ENCODE results near the gene C1QTNF12.
A peak's percentile ranks its signal among the peaks of the same experiment; 100 is the strongest.

The C1QTNF12 gene

GRCh38 chr1:1213345-1214265 lies 32.9 kb downstream of the C1QTNF12 start, which contains the start of gene TNFRSF4:
Gene TNFRSF4 (minus strand): TSS chr1:1214153. CDS start chr1:1214127, 26 bp downstream.
- no peak for DNase-seq (ENCODE audit: low read depth)

DNA sequence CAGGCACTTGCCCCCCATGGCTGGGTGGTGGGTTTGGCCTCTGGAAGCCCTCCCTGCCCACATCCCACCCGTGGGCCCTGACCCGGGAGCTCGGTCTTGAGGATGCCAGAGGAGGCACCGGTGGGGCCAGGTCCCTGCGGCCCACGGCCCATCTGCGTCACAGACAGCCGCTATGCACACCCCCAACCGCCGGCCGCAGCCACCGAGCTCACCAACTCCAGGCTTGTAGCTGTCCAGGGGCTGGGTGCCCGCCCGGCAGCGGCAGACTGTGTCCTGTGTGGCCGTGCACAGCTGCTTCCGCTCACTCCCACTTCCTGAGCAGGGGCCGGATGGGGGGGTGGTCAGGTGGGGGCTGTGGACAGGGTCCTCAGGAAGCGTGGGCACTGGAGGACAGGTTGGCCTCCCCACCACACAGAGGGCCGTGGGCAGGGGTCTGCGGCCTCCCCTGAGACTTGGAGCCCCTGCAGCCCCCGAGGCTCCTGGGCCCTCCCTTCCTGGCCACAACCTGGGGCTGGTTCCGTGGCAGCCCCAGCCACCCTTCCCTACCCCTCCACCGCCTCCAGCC lies 33.7 kb downstream of the C1QTNF12 start:
- no peak for DNase-seq (ENCODE audit: low read depth)

DNA sequence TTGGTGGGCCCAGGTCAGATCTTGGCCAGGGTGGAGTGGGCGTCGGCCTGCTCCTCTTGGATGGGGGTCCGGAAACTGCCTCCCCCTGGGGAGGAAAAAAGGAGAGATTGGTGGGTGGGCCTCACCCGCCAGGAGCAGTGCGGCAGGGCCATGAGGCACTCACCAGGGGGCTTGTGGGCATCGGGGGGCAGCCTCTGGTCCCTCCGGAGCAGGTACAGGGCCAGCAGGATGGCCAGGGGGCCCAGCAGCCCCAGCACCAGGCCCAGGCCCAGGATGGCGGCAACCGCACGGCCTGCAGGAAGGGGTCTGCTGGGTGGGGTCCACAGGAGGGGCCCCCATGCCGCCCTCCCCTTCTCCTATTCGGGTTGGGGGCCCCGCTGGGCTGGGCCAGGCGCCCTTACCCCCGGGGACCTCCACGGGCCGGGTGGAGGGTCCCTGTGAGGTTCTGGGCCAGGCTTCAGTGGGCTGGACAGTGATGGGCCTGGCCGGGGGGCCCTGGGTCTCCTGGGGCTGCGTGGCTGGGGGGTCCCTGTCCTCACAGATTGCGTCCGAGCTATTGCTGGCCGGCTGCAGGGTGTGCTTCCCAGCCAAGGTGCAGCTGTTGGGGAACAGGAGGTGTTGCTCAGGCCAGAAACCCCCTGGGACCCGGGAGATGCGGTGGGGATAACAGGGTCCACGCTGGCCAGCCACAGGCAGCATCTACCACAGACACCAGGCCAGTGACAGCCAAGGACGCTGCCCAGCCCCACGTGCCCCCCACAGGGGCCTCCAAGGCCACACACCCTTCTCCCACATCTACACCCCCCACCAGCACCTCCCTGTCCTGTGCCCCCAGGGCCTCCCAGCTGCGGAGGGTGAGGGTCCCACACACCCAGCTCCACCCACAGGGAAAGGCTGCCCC lies 34.7 kb downstream of the C1QTNF12 start:
- DNase-seq (ENCODE audit: low read depth): no peak

DNA sequence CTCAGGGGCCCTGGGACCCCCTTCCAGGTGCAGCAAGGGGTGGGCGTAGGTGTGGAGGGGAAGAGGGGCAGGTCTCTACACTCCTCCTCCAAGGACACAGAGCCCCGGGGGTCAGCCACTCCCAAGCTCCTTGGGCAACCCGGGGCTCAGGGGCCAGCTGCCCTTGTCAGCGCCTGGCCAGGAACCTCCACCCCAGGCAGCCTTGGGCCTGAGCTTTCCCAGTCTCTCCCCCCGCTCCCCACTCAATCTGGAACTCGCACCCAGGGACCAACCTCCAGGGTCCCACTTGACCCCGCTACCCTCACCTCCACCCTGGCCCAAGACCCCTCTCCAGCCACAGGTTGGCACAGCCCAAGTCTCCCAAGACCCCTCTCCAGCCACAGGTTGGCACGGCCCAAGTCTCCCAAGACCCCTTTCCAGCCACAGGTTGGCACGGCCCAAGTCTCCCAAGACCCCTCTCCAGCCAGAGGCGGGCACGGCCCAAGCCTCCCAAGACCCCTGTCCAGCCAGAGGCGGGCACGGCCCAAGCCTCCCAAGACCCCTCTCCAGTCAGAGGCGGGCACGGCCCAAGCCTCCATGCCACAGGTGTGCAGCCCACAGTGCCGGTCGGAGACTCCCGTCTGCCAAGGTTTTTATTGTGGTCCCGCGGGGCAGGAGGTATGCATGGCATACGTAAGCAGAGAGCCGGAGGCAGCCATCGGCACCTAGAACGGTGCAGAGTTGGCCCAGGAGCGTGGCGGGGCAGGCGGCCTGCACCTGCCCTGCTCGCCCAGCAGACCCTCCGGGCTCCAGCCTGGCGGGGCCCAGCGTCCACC lies 35.6 kb downstream of the C1QTNF12 start:
- DNase-seq (ENCODE audit: low read depth): no peak

DNA sequence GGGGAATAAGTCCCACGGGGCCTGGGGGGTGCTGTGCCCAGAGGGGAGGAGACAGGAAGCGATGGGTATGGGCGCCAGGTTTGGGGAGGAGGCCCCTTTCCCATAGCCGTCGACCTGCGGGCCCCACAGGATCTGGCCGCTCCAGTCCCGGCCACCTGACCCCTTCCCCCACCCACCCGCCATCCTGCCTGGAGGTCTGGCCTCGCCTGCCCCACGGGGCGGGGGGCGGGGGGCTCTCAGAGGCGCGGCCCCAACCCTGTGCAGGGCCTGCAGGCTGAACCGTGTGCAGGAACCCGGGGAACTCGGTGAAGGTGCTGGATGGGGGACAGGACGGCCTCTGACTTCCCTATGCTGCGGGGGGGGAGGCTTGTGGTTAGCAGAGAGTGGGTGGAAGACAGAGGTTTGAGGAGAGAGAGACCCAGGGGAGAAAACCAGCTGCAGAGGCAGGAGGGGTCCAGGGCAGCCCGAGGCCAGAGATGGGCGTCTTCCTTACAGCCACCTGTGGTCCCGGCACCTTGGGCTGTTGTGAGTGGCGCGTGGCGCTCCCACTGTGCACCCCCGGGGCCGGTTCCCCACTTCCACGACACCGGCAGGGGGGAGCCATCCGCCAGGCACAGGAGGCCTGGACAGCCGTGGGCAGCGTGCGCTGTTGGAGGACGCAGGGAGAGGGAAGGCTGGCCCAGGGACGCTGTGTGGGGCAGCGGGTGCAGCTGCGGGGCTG lies 37.6 kb downstream of the C1QTNF12 start:
- DNase-seq (ENCODE audit: low read depth): no peak

DNA sequence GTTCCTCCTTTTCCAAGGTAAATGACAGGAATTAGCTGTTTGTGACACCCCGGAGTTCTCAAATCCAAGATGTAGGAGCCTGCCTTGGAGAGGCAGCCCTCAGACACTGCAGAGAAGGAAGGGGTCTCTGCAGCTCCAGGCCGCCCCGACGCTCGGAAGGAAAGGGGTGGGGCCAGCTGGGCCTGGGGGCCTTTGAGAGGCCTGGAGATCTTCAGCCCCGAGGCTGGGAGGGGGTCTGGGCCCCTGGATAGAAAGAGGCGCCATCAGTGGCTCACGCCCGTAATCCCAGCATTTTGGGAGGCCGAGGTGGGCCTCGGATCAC lies 39.0 kb downstream of the C1QTNF12 start:
- no peak for DNase-seq (ENCODE audit: low read depth)

DNA sequence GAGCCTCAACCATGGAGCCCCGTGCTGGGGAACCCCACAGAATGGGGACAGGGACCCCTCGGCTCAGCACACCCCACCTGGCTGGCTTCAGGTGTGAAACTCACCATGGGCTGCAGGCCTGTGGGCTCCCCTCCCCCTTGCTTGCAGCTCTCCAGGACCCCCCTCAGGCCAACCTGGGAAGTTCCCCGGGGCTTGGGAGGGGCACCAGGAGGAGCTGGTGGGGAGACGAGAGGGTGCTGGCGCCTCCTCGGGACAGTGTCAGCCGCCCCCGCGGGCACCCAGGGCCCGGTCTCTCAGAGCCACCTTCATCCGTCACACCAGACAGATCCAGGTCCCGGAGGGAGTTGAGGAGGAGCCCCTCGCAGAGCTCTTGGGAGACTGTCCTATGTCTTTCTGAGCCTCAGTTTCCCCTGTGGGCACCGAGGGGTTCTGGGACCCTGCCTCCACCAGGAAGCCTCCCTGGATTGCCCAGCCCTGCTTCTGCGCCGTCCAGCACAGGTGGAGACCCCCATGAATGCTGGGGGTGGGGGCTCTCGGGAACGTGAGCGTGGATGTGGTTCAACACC lies 39.5 kb downstream of the C1QTNF12 start:
- no peak for DNase-seq (ENCODE audit: low read depth)

GRCh38 chr1:1206376-1206965 lies 40.1 kb downstream of the C1QTNF12 start, which contains the start of gene TNFRSF18:
Gene TNFRSF18 (minus strand): TSS chr1:1206592. CDS start chr1:1206571, 21 bp downstream.
- DNase-seq (ENCODE audit: low read depth): no peak

DNA sequence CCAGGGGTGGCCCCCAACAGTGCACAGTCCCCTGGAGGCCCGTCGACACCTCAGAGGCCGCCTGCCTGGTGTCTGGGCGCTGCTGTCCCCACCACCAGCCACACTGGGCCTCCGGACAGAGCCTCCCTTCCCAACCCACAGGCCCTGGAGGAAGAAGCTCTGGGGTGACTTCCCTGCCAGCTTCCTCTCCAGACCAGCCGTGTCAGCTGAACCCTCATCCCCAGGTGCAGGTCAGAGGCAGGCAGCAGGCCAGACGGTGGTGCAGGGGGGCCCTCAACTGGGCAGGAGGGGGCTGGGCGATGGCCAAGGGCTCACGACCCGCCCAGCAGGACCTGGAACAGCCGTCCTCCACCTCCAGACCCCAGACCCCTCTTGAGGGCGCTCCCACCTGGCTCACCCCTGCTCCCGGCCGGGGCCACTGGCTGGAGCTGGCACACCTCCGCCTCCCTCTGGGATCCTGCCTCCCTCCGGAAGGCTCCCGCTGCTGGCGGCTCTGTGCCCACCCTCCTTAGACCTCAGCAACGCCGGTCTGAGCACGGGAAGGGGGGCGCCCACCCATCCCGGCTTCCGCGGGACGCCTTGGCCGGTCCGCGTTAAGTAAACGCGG lies 40.6 kb downstream of the C1QTNF12 start:
- no peak for DNase-seq (ENCODE audit: low read depth)

DNA sequence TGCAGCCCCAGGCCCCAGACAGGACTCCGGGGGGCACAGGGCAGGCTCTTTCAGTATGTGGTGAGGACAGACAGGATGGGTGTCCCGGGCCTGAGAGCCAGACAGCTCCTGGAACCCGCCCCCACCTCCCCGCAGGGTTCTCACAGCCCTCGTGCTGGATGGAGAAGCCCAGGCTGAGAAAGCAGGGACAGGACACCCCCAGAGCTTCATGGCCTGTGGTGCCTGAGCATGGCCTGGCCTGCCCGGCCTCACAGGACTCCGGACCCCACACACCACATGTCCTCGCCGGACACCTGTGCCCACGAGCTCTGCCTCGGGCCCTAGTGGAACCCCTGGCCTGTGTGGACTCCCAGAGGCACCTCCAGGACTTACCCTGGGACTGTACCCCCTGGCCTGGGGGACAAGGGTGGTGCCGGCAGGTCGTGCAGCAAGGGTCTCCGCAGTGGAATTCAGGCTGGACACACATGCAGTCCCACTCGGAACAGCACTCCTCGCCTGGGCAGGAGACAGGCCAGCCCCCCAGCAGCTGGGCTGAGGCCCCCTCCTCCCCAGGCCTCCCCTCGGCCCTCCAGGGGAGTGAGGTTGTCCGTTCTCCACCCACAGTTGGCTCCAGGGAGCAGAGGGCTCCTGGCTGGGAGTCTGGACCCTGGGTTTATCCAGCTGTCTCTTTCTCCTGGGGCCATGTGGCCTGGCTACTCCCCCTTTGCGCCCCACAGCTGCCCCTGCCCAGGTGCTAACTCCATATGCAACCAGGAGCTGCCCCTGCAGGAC lies 41.3 kb downstream of the C1QTNF12 start:
- no peak for DNase-seq (ENCODE audit: low read depth)

GRCh38 chr1:1204425-1204920 lies 42.0 kb downstream of the C1QTNF12 start:
- DNase-seq (ENCODE audit: low read depth): no peak

GRCh38 chr1:1203561-1204424 lies 42.7 kb downstream of the C1QTNF12 start:
- DNase-seq (ENCODE audit: low read depth): no peak

DNA sequence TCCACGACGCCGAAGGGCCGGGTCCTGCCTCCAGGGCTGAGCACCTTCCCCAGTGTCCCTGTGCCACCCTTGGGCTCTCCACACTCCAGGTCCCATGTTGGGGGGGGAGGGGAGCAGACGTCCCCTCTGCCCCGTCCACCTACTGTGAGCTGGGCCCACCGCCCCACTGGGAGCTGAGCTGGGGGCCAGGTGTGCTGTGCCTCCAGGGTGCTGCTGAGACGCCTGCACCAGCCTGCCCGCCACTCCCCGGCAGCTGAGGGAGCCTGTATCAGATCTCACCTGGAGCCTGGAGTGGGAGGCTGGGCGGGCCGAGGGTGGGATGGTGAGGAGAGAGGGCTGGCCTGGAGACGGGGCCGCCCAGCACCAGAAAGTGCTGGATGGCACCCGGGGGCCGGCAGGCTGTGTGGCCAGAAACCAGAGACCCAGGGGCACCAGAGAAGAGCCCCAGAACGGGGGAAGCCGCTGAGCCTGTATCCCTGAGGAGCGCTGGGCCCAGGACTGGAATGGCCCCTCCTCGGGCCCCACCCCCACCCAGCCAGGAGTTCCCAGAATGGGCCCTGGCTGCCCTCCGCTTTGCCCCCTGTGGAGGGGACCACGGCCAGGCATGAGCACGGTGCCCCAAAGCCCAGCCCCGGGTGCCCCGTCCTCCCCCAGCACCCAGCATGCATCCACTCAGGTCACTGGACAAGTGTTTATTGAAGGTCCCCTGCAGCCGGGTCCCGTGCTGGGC lies 43.5 kb downstream of the C1QTNF12 start:
- no peak for DNase-seq (ENCODE audit: low read depth)

- peak; percentile 31 for DNase-seq (ENCODE audit: low read depth)
Observed at GRCh38 chr1:1200876-1201810, 45.4 kb downstream of the C1QTNF12 start.

- no peak for DNase-seq (ENCODE audit: low read depth)
Observed at GRCh38 chr1:1199961-1200875, 46.3 kb downstream of the C1QTNF12 start.

Data from ELR (cell line).